ENCODE measurements around the gene RASSF7.
"Not testable (repeated sequence)": the region's sequence is repeated elsewhere in the genome, so short reads cannot be mapped to it uniquely, and the experiment has no call there.

The RASSF7 gene, protein sequence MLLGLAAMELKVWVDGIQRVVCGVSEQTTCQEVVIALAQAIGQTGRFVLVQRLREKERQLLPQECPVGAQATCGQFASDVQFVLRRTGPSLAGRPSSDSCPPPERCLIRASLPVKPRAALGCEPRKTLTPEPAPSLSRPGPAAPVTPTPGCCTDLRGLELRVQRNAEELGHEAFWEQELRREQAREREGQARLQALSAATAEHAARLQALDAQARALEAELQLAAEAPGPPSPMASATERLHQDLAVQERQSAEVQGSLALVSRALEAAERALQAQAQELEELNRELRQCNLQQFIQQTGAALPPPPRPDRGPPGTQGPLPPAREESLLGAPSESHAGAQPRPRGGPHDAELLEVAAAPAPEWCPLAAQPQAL

DNA sequence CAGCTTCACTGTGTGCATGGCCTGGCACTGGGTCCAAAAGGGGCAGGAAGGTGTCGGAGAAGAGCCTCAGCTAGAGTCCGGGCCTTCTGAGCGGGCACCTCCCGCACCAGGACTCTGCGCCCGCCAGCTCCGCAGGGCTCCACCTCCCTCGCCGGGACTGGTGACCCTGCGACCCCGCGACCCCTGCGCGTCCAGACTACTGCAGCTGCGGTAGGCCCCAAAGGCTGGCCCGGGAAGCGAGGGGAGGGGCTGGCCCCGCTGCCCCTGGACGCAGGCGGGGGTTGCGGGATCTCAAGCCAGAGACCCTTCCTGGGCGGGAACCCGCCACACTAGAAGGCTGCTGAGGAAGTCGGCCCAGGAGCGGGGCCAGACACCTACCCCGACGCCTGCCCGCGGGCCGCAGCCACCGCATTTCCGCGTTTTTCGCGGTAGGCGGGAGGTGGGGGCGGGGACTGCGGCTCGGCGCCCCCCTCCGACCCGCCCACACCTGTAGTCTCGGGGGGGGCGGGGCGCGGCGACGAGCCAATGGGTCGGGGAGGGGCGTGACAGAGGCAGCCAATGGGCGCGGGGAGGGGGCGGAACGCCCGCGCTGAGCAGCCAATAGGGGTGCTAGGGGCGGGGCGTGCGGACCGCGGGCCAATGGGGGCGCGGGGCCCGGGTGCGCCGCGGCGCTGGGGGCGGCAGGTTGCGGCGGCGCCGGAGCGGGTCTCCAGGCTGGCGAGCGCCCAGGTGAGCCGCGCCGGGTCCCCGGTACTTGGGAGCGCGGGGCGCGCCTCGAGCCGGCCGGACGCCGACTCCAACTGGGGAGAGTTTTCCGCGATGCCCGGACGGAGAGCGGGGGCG lies at the start of gene RASSF7, which contains the start of gene LMNTD2:
RASSF7 (plus strand) TSS at position 666 of the 843 bp plus-strand sequence. CDS start 799 bp downstream, outside the sequence.
LMNTD2 (minus strand) TSS at position 434 of the 843 bp plus-strand sequence; CDS start at position 412, 22 bp downstream.
- DNase-seq (ENCODE audit: low read depth in 3 of 3, low spot score in 1 of 3), result peak; percentile 94 to 98 (median 96)

DNA sequence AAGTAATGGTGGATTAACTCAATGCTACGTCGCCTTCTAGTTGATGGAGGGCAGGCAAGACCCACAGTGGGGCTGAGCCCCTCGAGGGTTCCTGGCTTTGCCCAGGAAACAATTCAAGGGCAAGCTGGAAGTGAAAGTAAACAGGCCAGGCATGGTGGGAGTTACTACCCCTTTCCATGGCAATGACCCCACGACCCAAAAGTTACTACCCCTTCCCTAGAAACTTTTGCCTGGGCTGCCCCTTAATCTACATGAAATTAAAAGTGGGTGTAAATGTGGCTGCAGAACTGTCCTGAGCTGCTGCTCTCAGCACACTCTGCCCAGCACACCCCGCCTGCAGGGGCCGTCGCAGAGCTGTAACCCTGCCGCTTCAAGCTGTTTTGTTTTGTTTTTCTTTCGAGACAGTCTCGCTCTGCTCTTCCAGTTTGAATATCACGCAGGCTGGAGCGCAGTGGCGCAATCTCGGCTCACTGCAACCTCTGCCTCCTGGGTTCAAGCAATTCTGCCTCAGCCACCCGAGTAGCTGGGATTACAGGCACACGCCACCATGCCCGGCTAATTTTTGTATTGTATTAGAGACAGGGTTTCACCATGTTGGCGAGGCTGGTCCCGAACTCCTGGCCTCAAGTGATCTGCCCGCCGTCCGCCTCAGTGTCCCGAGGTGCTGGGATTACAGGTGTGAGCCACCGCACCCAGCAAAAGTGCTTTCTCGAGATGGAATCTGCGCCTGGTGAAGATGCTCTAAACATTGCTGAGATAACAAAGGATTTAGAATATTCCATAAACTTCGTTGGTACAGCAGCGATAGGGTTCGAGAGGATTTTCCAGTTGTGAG lies 47.8 kb upstream of the RASSF7 start:
- DNase-seq (ENCODE audit: low read depth in 3 of 3, low spot score in 1 of 3), result no peak

DNA sequence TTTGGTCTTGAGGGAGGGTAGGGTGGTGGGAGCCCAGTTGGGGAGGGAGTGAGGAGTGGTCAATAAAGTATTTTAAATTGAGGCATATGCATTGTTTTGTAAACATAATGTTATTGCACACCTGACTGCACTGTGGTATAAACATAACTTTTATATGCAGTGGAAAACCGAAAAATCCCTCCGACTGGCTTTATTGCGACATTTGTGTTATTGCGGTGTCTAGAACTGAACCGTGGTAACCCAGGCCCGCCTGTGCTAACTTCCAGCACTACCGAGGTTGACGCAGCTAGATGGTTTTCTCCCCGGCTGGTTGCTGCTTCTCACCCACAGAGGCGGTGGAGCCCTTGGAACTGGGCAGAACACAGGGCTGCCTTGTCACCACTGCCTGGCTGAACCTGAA lies 46.2 kb upstream of the RASSF7 start:
- no peak for DNase-seq (ENCODE audit: low read depth in 3 of 3, low spot score in 1 of 3)

DNA sequence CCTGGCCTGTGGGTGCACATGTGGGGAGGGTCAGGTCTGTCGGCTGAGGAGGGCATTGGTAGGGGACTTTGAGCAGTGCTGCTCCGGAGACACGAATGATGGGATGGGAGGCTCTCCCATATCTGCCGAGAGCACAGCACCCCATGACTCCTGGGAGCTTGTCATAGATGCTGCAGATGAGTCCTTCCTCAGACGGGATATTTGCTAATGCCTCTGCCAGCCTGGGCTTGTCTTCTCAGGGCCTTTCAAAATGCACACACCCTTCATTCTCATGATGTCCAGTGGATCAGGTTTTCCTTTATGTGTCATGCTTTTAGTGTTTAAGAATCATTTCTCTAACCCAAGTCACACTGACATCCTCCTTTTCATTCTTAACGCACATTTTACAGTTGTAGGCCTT lies 45.6 kb upstream of the RASSF7 start:
- no peak for DNase-seq (ENCODE audit: low read depth in 3 of 3, low spot score in 1 of 3)

DNA sequence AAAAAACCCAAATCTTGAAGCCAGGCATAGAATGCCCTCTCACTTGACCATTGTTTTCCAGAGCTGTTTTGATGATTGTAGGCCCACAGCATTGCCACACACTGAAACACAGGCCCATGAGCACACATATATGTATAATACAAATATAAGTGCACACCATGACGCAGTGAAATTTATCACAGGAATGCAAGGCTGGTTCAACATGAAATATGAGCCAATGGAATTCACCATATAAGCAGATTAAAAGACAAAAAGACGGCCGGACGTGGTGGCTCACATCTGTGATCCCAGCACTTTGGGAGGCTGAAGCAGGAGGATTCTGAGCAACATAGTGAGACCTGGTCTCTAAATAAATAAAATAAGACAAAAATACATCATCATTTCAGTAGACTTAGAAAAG lies 44.4 kb upstream of the RASSF7 start:
- no peak for DNase-seq (ENCODE audit: low read depth in 3 of 3, low spot score in 1 of 3)

DNA sequence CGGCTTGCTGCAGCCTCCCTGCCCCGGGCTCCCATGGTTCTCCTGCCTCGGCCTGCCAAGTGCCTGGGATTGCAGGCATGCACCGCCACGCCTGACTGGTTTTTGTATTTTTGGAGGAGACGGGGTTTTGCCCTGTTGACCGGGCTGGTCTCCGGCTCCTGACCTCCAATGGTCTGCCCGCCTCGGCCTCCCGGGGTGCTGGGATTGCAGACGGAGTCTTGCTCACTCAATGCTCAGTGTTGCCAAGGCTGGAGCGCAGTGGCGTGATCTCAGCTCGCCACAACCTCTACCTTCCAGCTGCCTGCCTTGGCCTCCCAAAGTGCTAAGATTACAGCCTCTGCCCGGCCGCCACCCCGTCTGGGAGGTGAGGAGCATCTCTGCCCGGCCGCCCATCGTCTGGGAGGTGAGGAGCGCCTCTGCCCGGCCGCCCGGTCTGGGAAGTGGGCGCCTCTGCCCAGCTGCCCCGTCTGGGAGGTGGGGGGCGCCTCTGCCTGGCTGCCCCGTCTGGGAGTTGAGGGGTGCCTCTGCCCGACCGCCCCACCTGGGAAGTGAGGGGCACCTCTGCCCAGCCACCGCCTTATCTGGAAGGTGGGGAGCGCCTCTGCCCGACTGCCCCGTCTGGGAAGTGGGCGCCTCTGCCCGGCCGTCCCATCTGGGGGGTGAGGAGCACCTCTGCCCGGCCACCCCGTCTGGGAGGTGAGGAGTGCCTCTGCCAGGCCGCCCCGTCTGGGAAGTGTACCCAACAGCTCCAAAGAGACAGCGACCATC lies 43.7 kb upstream of the RASSF7 start:
- DNase-seq (ENCODE audit: low read depth in 3 of 3, low spot score in 1 of 3), result not testable (repeated sequence)

DNA sequence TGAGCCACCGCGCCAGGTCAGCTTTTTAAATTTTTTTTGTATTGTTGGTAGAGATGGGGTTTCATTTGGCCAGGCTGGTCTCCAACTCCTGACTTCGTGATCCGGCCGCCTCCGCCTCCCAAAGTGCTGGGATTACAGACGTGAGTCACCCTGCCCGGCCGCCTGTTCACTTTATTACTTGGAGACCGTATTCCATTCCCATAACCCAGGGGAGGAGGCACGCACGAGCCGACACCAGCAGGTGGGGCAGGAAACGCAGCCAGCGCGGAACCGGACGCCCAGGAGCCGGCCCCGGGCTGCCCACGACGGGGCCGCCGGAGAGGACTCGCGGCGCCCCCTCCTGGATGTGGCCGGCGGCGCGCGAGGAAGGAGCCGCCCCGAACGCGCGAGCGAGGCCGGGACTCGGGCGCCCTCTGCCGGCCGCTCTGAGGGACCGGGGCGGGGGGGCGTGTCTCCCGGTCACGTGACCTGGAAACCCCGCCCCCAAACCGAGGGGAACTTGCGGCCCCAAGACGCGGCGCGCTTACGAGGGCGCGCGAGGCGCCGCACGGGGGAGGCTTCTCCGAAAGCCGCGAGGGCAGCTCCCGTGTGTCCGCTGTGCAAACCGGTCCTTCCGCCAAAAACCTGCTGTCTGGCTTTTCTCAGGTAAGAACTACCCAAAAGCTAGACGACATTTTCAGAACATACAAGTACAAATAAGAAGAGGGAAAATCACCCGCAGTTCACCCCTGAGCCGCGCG lies 42.1 kb upstream of the RASSF7 start:
- DNase-seq (ENCODE audit: low read depth in 3 of 3, low spot score in 1 of 3), result peak; percentile 68 to 90 (median 88)

DNA sequence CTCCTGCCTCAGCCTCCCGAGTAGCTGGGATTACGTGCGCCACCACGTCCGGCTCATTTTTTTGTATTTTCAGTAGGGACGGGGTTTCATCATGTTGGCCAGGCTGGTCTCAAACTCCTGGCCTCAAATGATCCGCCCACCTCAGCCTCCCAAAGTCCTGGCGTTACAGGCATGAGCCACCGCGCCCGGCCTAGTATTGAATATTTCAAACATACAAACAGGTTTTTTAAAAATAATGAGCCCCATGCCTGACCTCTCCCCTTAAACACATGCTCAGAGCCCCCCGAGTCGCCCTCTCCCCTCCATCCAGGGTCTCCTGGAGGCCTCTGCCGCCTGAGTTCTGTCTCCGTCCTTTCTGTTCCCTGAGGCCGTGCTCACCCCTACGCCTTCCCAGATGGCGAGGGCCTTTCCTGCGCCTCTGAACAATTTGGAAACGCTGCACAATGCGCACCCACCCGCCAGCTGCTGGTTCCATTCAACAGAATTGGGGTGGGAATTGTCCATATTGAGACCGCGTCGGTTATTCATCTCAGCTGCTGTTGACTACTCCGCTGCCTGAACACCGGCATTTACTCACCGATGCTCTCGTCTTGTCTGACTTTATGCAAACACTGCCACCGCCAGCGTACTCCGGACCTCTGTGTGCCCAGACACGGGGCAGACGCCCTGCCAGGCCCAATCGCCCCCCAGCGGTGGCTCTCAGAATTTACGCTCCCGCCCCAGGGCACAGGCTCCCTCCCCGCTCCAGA lies 40.2 kb upstream of the RASSF7 start:
- no peak for DNase-seq (ENCODE audit: low read depth in 3 of 3, low spot score in 1 of 3)

DNA sequence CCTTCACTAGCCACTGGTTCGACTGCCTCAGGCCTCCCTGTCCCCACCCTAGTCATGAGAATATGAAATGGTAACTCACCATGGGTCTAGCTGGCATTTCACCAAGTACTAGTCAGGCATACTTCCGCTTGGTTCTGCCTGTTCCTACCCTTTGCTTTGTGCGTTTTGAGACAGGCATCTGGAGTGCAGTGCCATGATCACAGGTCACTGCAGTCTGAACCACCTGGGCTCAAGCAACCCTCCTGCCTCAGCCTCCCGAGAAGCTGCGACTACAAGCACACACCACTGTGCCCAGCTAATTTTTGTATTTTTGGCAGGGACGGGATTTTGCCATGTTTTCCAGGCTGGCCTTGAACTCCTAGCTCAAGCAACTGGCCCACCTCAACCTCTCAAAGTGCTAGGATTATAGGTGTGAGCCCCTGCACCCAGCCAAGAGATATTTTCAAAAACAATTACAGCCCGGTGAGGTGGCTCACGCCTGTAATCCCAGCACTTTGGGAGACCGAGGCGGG lies 39.5 kb upstream of the RASSF7 start:
- no peak for DNase-seq (ENCODE audit: low read depth in 3 of 3, low spot score in 1 of 3)

DNA sequence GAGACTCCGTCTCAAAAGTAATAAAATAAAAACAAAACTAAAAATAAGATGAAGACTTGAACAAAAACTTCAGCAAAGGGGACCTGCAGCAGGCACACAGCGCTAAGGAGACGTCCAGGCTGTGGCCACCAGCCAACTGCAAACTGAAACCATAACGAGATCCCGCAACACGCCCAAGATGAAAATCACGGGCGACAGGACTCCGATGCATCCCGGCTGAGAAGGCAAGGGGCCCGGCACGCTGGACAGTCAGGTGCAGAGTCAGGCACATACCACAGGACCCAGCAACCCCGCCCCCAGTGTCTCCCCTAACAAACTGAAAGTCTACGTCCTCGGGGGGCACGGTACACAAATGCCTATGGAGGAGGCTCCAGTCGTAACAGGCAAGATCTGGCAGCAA lies 34.6 kb upstream of the RASSF7 start:
- DNase-seq (ENCODE audit: low read depth in 3 of 3, low spot score in 1 of 3), result no peak

DNA sequence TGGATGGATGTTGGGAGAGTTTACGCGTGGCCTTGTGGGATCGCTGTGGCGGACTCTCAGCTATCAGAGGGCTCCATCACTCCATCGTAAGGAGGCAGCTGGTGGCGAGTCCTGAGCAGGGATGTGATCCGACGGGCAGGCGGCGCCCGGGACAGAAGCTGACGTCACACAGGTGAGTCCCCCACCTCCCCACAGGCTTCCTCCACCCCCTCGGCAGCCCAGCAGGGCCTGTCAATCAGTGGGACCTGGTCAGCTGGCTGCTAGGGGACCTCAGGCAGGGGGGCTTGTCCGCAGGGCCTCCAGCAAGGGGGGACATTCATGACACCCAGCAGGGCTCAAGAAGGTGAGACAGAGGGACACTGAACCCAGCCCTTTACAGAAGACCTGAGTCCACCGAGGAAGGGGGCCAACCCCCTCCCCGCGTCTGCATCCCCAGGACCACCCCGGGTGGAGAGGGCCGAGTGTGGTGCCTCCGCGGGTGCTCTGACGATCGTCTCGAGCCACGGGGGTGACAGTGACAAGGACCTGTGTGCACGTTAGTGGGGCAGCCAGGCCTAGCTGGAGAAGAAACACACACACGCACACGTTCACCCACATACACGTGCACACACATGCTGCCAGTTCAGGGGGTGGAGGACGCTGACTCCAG lies 32.5 kb upstream of the RASSF7 start:
- DNase-seq (ENCODE audit: low read depth in 3 of 3, low spot score in 1 of 3), result no peak

DNA sequence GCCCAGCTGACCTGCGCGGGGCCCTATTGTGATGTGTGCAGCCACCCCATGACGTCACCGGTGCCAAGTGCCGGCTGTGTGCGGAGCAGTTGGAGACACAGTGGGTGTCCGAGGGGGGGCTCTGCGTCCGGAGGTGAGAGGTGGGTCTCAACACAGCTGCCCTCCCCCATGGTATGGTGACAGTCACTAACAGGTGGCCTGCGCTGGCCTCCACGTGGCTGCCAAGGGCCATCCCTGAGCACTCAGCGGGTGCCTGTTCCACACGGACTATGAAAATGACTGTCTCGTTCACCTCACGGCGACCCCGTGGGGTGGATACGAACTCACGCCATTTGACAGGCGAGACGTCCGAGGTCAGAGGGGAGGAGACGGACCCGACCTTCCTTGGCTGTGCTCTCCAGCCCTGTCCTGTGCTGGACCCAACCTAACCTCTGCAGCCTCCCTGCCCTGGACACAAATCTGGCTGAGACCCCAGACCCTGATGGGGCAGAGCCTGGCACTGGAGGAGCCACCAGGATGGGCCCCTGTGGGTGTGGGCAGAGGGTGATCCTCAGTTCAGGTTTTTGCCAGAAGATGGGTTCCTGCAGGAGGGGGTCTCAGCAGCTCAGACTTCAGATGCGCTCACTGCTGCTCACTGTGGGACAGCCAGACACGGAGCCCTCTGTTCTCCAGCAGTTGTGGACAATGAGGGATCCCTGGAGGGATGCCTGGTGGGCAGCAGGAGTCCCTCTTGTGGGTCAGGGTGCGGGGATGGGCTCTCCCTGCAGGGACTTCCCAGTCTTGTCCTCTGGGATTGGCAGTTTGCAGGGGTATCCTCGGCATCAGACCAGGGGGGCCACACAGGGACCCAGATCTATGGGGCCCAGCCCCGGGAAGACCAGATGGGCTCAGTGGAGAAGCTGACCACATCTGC lies 31.7 kb upstream of the RASSF7 start:
- no peak for DNase-seq (ENCODE audit: low read depth in 3 of 3, low spot score in 1 of 3)

DNA sequence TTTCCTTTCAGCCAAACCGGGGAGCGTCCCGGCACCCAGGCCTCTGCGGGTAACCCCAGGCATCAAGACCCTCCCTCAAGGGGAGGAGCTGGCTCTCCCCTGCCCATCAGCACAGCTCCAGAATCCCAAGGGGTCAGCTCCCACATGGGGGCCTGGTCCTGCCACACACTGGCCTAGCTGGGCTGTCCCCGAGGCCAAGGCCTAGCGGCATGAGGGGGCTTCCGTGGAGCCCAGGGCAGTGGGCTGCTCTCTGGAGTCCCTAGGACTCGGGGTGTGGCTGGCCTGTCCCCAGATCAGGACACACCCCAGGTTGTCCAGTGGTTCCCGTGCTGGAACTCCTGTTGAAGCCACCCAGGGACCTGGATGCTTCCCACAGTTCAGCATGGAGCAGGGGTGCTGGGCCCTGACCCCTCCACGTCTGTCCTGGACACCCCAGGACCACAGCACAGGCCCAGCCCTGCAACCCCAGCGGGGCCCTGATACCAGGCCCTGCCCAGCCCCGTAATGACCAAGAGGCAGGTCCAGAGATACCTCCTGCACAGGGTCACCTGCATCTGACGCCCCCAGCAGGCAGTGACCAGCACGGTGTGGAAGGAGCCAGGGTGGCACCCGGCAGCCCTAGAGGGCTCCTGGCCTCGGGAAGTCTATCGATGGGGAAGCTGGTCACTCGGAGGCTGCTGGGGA lies 30.9 kb upstream of the RASSF7 start:
- DNase-seq (ENCODE audit: low read depth in 3 of 3, low spot score in 1 of 3), result no peak

DNA sequence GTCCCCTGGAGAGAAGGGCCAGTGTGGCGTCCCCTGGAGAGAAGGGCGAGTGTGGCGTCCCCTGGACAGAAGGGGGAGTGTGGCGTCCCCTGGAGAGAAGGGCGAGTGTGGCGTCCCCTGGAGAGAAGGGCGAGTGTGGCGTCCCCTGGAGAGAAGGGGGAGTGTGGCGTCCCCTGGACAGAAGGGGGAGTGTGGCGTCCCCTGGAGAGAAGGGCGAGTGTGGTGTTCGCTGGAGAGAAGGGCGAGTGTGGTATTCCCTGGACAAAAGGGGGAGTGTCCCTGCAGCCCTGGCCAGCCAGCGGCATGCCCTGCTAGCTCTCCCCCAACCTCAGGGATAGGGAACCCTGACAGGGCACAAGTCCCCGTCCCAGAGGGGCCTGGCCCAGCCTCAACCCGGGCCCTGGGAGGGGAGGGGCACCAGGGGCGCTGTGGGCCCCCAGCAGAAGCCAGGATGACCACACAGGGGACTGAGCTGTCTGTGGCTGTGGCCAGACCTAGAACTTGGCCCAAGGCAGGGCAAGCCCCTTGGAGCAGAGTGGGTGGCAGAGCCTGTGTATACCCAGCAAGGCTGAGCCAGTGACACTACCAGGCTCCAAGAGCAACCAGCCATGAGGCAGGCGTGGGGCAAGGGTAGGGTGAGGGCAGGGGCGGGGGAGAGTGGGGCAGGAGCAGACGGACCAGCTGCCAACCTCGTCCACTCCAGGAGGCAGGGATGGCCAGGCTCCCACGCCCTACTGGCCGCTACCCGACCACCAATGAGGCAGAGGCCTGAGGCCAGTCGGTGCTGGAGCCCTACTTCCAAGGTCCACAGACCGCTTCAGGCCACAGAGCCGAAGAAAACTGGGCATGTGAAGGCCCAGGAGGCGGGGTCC lies 29.6 kb upstream of the RASSF7 start:
- DNase-seq (ENCODE audit: low read depth in 3 of 3, low spot score in 1 of 3), result no peak

DNA sequence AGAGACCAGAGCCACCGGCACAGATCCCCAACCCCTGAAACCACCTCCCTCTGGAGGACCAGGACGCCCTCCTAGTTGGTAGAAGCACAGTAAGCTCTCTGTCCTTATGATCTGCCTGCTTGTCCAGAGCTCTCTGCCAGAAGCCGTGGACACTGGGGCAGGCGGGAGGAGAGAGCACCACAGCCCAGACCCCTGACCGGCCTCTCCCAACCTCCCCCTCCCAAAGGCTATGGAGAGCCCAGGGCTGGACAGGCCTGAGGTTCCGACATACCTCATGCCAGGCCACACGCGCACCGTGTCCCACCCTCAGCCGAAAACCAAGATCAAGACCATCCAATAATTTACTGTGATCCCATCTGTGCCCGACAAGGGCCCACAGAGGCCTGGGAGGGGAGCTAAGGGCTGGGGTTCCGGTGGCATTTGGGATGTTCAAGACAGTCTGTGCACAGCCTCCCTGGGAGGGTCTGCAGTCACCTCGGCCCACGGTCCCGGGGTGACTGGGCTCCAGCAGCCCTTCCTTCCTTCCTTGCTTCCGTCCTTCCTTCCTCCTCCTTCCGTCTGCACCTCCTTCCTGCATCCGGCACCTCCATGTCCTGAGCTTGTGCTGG lies 28.7 kb upstream of the RASSF7 start:
- no peak for DNase-seq (ENCODE audit: low read depth in 3 of 3, low spot score in 1 of 3)

Measured in stimulated activated CD4-positive, alpha-beta T cell treated with anti-CD3 and anti-CD28 coated beads, TNF-alpha, amount 100 ng/mL, for 1 hour (primary cell).